Smooth muscle cell (in vitro differentiated cells): ENCODE measurements around the gene MEOX1. TPM values are rescaled to one million over a fixed set of nuclear protein-coding genes. Genes with fewer than 3 reads are reported as not detected.

Experiments
- DNase-seq: peaks from one replicate; lab custom pipeline; 2025; ENCODE audit not compliant: unreplicated experiment; lab: John Stamatoyannopoulos, UW
- H2AFZ ChIP-seq: fragments of 200-600 bp; sonication (generic); 2 replicates; pipeline ENCODE4 v1.6.0; 2016; ENCODE audit warnings: antibody characterized with exemption, low read depth, mild to moderate bottlenecking
- H3F3A ChIP-seq: fragments of 200-600 bp; sonication (generic); 2 replicates; pipeline ENCODE4 v1.6.0; 2017; ENCODE audit warnings: antibody characterized with exemption, low read depth
- H3K27ac ChIP-seq: fragments of 200-600 bp; sonication (generic); 2 replicates; pipeline ENCODE4 v1.5.1; 2016; ENCODE audit warnings: low read depth, mild to moderate bottlenecking
- H3K27me3 ChIP-seq: fragments of 200-600 bp; sonication (generic); 2 replicates; pipeline ENCODE4 v1.6.1; 2016; ENCODE audit warnings: low read depth, mild to moderate bottlenecking
- H3K36me3 ChIP-seq: fragments of 200-600 bp; sonication (generic); 2 replicates; pipeline ENCODE4 v1.5.1; 2016; ENCODE audit warnings: low read depth
- H3K4me1 ChIP-seq: fragments of 200-600 bp; sonication (generic); 2 replicates; pipeline ENCODE4 v1.5.1; 2016; ENCODE audit warnings: low read depth
- H3K4me2 ChIP-seq: fragments of 200-600 bp; sonication (generic); 2 replicates; pipeline ENCODE4 v1.6.0; 2016; ENCODE audit warnings: mild to moderate bottlenecking
- H3K4me3 ChIP-seq: fragments of 200-600 bp; sonication (generic); 2 replicates; pipeline ENCODE4 v1.5.1; 2016; ENCODE audit warnings: mild to moderate bottlenecking
- H3K79me2 ChIP-seq: fragments of 200-600 bp; sonication (generic); 2 replicates; pipeline ENCODE4 v1.6.0; 2016; ENCODE audit warnings: low read depth, mild to moderate bottlenecking
- H3K9ac ChIP-seq: fragments of 200-600 bp; sonication (generic); 2 replicates; pipeline ENCODE4 v1.6.0; 2016; ENCODE audit warnings: low read depth
- H3K9me3 ChIP-seq: fragments of 200-600 bp; sonication (generic); replicated peaks from 2 replicates; pipeline ENCODE4 v1.5.1; 2016; ENCODE audit warnings: low read depth
- H4K20me1 ChIP-seq: fragments of 200-600 bp; sonication (generic); 2 replicates; pipeline ENCODE4 v1.6.0; 2016; ENCODE audit warnings: low read depth
- CTCF ChIP-seq: fragments of 200-600 bp; sonication (generic); IDR thresholded peaks from 2 replicates; pipeline ENCODE4 v1.5.1; 2017; ENCODE audit warnings: borderline replicate concordance, mild to moderate bottlenecking, antibody characterized with exemption; ENCODE audit not compliant: insufficient read depth, poor library complexity, severe bottlenecking
- WGBS: methylation state at CpG from one replicate; pipeline ENCODE4 v1.1.7; 2016; ENCODE audit warnings: low lambda C conversion rate; 5-methylcytosine and 5-hydroxymethylcytosine counted together
- polyA plus RNA-seq: library from polyadenylated mRNA; unstranded; fragments of >200 nt; fragmentation: Nextera tagmentation; extraction: Ambion mirVana; gene quantifications from 2 replicates; pipeline ENCODE4 v1.2.1, GENCODE V29; 2016
- total RNA-seq: library from RNA; depleted of rRNA; stranded (reverse); fragments of >200 nt; gene quantifications from 2 replicates; pipeline ENCODE4 v1.2.3, GENCODE V29; 2014

Gene MEOX1
- total and polyA plus RNA-seq, 2 experiments from 2014 or later = 0.58 to 1.7 TPM

DNA sequence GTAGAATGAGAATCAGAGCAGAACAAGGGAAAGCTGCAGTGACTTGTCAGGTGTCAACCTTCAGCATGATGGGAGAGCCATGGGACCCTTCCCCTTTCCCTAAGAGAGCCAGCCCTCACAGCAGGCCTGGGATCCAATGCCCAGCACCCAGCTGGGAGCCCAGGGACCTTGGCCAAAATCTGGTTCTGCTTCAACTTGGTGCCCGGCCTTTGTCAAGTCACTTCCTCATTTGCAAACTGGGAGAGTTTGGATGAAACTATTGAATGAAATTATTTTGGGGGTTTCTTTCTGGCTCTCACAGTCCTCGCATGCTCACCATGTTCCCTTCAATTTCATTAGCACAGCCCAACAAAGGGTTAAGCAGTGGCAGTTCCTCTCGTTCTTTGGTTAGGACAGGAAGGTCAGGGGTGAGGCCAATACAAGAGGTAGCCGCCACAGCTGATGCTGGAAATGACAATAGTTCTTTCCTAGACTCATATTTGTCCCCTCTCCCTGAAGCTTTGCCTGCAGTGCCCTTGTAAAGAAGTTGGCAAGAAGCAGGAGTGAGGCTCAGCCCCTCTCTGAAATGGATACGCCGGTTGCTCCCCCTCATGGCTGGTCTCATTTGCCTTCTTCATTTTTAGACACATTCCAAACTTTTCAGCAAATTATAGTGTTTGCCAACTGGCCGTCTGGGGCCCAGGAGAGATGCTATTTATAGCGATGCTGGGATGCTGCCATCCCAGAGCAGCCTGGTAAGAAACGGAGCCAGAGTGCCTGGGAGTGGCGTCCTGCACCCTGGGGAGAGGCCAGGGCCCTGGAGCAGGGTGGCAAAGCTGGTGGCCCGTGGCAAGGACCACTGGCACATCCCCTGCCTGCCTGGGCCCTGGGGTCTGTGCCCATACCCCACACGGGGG lies 34.5 kb upstream of the MEOX1 start:
- 67% methylated on average over 12 of the region's 12 CpGs for WGBS
- TF ChIP-seq CTCF = no peak
- Histone ChIP-seq H3K36me3 (no peaks in the 10 kb centered on the region), H3K27ac (no peak overlapping the region), H3K27me3 (no peaks in the 10 kb centered on the region), H3K4me3 (no peak overlapping the region), H4K20me1 (no peaks in the 10 kb centered on the region), H3F3A (no peaks in the 10 kb centered on the region), H3K9ac (no peak overlapping the region), H3K4me1 (no peaks in the 10 kb centered on the region), H2AFZ (no peak overlapping the region), H3K9me3 (no peaks in the 10 kb centered on the region), H3K4me2 (no peak overlapping the region), H3K79me2 (no peaks in the 10 kb centered on the region)
- no peak for DNase-seq

GRCh38 chr17:43694081-43694870 lies 32.6 kb upstream of the MEOX1 start:
- Histone ChIP-seq H3K9ac (no peak overlapping the region), H2AFZ (no peak overlapping the region), H3K9me3 (no peaks in the 10 kb centered on the region), H3K27ac (no peak overlapping the region), H3K36me3 (no peaks in the 10 kb centered on the region), H3F3A (no peaks in the 10 kb centered on the region), H3K79me2 (no peaks in the 10 kb centered on the region), H3K4me2 (no peak overlapping the region), H3K27me3 (no peaks in the 10 kb centered on the region), H3K4me3 (no peak overlapping the region), H4K20me1 (no peaks in the 10 kb centered on the region), H3K4me1 (no peaks in the 10 kb centered on the region)
- TF ChIP-seq CTCF = peak; percentile 98
- 25% methylated on average over 11 of the region's 11 CpGs for WGBS
- no peak for DNase-seq

GRCh38 chr17:43691317-43691693 lies 29.6 kb upstream of the MEOX1 start:
- Histone ChIP-seq H3F3A (no peaks in the 10 kb centered on the region), H3K9ac (no peak overlapping the region), H3K27me3 (no peaks in the 10 kb centered on the region), H3K4me1 (no peaks in the 10 kb centered on the region), H2AFZ (no peak overlapping the region), H3K27ac (no peak overlapping the region), H3K79me2 (no peaks in the 10 kb centered on the region), H3K4me3 (no peak overlapping the region), H3K4me2 (no peak overlapping the region), H4K20me1 (no peaks in the 10 kb centered on the region), H3K9me3 (no peaks in the 10 kb centered on the region), H3K36me3 (no peaks in the 10 kb centered on the region)
- no peak for TF ChIP-seq CTCF
- WGBS = 71% methylated on average over 6 of the region's 6 CpGs
- no peak for DNase-seq
